ENCODE data around the gene MKNK2.
"Not testable (repeated sequence)": the region's sequence is repeated elsewhere in the genome, so short reads cannot be mapped to it uniquely, and the experiment has no call there.

Gene MKNK2

DNA sequence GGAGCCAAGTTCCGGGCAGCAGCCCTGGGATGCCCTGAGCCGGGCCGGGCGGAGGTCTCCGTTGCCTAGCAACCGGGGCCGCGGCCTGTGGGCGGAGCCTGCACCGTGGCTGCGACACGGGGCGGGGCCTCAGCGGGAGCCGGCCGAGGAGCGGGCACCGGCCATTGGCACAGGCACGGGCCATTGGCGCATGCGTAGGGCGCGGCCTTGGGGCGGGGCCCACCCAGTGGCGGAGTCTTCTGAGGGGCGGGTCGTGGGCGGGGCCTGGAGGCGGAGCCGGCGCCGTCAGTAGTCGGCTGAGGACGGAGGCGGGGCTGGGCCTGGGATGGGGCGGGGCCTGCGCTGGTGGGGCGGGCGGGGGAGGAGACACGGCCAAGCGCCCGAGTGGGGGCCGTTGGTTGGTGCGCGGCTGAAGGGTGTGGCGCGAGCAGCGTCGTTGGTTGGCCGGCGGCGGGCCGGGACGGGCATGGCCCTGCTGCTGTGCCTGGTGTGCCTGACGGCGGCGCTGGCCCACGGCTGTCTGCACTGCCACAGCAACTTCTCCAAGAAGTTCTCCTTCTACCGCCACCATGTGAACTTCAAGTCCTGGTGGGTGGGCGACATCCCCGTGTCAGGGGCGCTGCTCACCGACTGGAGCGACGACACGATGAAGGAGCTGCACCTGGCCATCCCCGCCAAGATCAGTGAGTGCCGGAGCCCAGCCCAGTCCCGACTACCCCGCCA lies 45.6 kb upstream of the MKNK2 start, which contains the start of gene IZUMO4:
Gene IZUMO4, plus strand, starts transcription at position 436 of the 723 bp plus-strand sequence. Its CDS starts 31 bp downstream, at position 467.
- TF ChIP-seq, protein P1, sequence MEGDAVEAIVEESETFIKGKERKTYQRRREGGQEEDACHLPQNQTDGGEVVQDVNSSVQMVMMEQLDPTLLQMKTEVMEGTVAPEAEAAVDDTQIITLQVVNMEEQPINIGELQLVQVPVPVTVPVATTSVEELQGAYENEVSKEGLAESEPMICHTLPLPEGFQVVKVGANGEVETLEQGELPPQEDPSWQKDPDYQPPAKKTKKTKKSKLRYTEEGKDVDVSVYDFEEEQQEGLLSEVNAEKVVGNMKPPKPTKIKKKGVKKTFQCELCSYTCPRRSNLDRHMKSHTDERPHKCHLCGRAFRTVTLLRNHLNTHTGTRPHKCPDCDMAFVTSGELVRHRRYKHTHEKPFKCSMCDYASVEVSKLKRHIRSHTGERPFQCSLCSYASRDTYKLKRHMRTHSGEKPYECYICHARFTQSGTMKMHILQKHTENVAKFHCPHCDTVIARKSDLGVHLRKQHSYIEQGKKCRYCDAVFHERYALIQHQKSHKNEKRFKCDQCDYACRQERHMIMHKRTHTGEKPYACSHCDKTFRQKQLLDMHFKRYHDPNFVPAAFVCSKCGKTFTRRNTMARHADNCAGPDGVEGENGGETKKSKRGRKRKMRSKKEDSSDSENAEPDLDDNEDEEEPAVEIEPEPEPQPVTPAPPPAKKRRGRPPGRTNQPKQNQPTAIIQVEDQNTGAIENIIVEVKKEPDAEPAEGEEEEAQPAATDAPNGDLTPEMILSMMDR (conservative IDR thresholded peaks at IDR 0.05; ENCODE audit: low read depth, low read length): peak; percentile 31
- H3K4me3 ChIP-seq (ENCODE audit: low read depth, low read length): peak within 1 kb of the TSS; percentile 81
- DNase-seq (ENCODE audit: low read depth): peak; percentile 98

- peak; percentile 95 for DNase-seq (ENCODE audit: low read depth)
- peak within 1 kb of the TSS; percentile 81 for H3K4me3 ChIP-seq (ENCODE audit: low read depth, low read length)
- TF ChIP-seq, protein P1 (conservative IDR thresholded peaks at IDR 0.05; ENCODE audit: low read depth, low read length): peak; percentile 57
Observed at GRCh38 chr19:2096034-2096479, 45.0 kb upstream of the MKNK2 start, which contains the start of gene MOB3A. MOB3A (minus strand) TSS chr19:2096326; CDS start chr19:2078560, 17,766 bp downstream.

GRCh38 chr19:2091926-2092525 lies 41.0 kb upstream of the MKNK2 start:
- not testable (repeated sequence) for H3K4me3 ChIP-seq (ENCODE audit: low read depth, low read length); DNase-seq (ENCODE audit: low read depth)

- no peak overlapping the region for H3K4me3 ChIP-seq (ENCODE audit: low read depth, low read length)
- TF ChIP-seq, protein P1 (conservative IDR thresholded peaks at IDR 0.05; ENCODE audit: low read depth, low read length): no peak
- DNase-seq (ENCODE audit: low read depth): no peak
Observed at GRCh38 chr19:2089727-2090053, 38.6 kb upstream of the MKNK2 start.

DNA sequence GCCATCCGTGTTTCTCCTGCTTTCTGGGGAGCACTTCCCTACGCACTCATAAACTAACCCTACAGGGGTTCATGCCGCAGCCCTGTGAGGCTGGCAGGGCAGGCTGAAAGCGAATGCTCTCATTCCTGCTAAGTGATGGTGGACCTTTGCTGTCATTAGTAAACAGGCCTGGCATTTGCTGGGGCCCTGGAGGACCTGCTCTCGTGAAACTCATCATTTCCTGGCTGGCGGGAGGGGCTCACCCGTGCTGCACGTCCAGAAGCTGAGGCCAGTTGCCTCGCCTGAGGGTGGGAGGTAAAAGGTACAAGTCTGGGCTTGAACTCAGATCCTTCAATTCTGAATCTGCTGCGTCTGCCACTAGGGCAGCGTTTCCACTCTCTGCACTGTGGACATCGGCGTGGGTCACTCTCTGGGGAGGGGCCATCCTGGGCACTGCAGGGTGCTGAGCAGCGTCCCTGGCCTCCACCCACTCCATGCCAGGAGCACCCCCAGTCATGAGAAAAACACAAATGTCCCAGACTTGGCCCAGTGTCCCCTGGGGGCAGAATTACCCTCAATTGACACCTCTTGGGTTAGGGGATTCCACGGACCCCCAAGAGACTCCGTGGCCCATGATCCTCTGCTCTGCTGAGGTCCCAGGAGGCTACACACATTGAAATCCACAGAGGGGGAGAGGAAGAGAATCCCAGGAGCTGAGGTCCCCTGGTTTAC lies 38.1 kb upstream of the MKNK2 start:
- TF ChIP-seq, protein P1 (conservative IDR thresholded peaks at IDR 0.05; ENCODE audit: low read depth, low read length): no peak
- no peak overlapping the region for H3K4me3 ChIP-seq (ENCODE audit: low read depth, low read length)
- DNase-seq (ENCODE audit: low read depth): peak; percentile 56

GRCh38 chr19:2087621-2088100 lies 36.6 kb upstream of the MKNK2 start:
- TF ChIP-seq, protein P1 (conservative IDR thresholded peaks at IDR 0.05; ENCODE audit: low read depth, low read length): no peak
- no peak for DNase-seq (ENCODE audit: low read depth)
- H3K4me3 ChIP-seq (ENCODE audit: low read depth, low read length): no peak overlapping the region

DNA sequence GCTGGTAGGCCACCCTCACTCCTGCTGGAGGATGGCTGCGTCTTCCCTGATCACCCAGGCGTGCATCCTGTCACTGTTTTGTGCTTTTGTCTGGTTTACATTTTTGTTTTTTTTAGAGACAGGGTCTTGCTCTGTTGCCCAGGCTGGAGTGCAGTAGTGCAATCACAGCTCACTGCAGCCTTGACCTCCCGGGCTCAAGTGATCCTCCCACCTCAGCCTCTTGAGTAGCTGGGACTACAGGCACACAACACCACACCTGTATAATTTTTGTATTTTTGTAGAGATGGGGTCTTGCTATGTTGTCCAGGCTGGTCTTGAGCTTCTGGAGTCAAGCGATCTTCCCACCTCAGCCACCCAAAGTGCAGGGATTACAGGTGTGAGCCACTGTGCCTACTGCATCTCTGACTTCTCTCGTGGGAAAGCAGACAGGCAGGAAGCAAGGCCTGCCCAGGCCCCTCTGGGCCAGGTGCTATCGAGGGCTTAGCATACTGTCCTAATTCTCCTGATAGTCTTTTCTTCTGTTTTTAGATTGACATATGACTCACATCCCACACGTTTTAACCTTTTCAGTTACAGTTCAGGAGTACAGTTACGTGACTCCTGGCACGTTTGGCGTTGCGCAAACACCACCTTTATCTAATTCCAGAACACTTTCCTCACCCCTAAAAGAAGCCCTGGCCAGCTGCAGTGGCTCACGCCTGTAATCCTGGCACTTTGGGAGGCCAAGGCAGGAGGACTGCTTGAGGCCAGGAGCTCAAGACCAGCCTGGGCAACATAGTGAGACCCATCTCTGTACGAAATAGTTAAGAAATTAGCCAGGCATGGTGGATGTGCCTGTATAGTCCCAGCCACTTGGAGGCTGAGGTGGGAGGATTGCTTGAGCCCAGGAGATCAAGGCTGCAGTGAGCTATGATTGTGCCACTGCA lies 35.9 kb upstream of the MKNK2 start:
- DNase-seq (ENCODE audit: low read depth): peak; percentile 51
- not testable (repeated sequence) for H3K4me3 ChIP-seq (ENCODE audit: low read depth, low read length)
